GM18505 (cell line): ENCODE measurements around the gene IQCN.
"Not testable (repeated sequence)": the region's sequence is repeated elsewhere in the genome, so short reads cannot be mapped to it uniquely, and the experiment has no call there.

Source experiments
- ATAC-seq: cut with Tn5 transposase; IDR thresholded peaks from one replicate; pipeline ENCODE4 v1.9.1; 2021; ENCODE audit not compliant: unreplicated experiment
- POLR2A ChIP-seq: IDR thresholded peaks from 4 replicates; pipeline ENCODE4 v1.6.1; 2011; ENCODE audit warnings: borderline replicate concordance; ENCODE audit not compliant: insufficient read depth, insufficient read length; ENCODE audit errors: extremely low read depth

Gene IQCN

GRCh38 chr19:18223860-18224524 lies 50.3 kb downstream of the IQCN start:
- ATAC-seq = no peak
- TF ChIP-seq POLR2A = no peak

DNA sequence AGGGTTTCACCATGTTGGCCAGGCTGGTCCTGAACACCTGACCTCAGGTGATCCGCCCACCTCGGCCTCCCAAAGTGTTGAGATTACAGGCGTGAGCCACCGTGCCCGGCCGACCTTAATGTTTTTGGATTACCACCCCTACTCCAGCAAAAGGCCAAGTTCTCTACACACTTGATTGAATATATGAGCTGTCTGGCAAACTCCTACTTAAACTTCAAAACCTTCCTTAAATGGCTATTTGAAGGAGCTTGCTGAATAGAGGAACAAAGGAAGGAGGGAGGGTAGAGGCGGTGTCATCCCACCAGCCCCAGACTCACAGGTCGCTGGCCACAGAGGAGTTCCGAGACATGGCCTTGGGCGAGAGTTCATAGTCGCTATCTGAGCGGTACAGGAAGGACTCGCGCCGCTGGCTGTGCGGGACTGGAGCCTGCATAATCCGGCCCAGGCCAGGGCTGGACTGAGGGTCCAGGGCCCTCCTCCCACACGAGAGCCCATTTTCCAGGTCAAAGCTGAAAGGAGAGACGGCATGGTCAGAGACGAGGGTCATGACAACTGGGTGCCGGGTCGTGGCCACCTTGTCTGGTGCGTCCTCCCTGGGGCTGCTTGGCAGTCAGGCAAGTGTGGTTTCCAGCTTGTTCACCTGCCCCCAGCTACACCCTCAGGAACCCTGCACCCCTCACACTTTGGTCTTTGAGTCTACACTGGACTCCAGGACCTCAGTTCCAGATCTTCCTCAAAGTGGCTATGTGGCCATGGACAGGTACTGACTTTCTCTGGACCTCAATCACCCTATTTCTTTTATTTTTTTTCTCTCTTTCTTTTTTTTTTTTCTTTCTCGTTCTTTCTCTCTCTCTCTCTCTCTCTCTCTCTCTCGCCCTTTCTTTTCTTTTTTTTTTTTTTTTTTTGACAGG lies 52.2 kb downstream of the IQCN start:
- ATAC-seq = no peak
- no peak for TF ChIP-seq POLR2A

GRCh38 chr19:18220632-18221275 lies 53.5 kb downstream of the IQCN start:
- ATAC-seq = no peak
- no peak for TF ChIP-seq POLR2A

DNA sequence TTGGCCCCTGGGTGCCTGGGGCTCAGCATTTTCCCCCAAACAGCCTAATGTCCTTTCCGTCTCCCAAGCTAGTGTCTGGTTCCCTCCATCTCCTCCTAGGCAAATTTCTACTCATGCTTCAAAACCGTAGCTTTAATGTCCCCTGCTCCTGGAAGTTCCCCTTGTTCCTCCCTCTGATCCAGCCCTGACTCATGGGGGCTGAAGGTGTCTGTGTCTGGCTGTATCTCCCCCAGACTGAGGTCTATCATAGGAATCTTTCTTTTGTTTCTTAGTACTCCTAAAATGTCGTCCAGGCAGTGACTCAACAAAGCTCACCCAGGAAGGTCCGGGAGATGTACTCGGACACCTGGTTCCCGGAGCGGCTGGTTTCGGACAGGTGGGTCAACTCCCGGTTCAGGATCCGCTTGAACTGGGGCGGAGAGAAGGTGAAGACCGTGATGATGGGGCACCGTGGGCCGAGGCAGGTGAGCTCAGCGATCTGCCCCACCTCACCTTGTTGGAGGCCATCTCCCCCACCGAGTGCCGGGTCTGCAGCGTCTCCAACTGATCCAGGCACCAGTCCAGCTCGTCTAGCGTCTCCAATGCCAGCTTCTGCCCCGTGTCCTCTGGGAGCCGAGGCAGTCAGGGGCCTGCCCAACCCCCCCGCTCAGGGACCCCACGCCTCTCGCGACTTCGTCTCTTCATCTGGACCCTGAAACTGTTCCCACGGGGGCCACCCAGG lies 54.2 kb downstream of the IQCN start:
- no peak for ATAC-seq
- no peak for TF ChIP-seq POLR2A

DNA sequence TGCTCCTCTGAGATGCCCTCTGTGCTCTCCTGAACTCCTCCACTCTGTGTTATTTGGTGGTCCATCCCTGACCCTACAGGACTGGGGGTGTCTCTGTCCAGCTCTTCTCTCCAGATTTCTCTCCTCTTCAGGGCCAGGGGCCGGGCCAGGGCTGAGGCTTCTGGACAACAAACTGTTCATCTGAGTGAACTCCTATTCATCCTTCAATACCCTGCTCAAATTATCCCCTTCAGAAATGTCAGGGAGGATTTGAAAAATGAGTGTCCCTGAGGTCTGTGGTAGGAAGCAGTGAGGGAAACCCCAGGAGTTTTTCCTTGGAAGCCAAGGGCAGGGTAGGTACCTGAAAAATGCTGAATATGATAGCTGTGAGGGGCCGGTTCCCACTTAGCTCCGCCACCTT lies 55.7 kb downstream of the IQCN start:
- no peak for TF ChIP-seq POLR2A
- no peak for ATAC-seq

DNA sequence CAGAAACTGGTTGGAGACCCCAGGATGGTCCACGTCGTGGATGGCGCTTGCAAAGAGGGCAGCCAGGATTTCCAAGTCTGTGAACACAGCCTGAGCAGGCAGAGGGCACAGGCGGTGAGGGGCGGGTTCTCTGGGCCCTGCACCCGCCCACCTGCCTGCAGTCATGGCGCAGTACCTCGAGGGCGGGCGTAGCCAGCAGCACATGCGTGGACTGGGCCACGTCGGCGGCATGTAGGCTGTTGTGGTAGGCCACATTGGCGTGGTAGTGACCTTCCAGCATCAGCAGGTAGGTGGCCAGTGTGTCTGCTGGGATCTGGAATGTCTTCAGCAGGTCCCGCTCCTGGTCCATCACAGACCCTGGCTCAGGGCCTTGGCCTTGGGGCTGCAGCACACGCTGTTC lies 56.1 kb downstream of the IQCN start:
- TF ChIP-seq POLR2A = no peak
- ATAC-seq = no peak

DNA sequence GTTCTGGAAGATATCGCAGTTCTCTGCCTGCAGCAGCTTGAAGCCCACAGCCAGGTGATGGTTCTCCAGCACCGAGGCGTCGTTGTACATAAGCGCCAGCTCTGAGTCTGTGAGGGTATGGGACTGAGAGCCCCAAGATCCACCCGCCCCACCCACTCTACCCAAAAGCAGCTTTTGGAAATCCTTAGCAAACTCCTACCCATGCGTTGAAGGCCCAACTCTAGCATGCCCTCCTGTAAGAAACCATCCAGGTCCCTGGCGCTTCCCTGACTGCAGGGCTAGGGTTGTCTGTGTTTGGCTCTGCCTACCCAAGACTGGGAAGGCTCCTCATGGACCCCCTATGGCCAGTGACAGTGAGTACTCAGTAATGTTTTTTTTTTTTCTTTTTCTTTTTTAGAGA lies 57.5 kb downstream of the IQCN start:
- ATAC-seq = no peak

DNA sequence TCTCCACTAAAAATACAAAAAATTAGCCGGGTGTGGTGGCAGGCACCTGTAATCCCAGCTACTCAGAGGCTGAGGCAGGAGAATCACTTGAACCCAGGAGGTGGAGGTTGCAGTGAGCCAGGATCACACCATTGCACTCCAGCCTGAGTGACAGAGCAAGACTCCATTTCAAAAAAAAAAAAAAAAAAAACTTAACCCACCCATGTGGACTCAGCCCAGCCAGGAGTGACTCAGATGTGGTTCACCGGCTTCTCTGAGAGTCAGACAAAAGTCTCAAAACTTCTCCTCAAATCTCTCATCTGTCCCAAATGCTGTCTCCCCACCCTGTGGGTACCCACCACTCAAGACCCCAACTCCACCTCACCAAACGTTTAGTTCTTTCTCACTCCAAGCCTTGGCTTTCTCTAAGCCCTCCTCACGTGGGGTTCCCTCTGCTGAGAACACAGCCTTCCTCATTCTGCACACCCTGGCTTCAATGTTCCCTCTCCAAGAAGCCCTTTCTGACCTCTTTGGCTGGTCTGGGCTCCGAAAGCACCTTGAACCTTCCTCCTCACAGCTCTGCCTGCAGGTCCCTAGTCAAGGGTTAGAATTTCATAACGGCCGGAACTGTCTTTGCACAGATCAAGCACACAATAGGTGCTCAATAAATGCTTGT lies 59.3 kb downstream of the IQCN start:
- ATAC-seq = no peak
- TF ChIP-seq POLR2A = no peak

More for the DNA sequence above, 57.5 kb downstream of the IQCN start:
- no peak for TF ChIP-seq POLR2A

DNA sequence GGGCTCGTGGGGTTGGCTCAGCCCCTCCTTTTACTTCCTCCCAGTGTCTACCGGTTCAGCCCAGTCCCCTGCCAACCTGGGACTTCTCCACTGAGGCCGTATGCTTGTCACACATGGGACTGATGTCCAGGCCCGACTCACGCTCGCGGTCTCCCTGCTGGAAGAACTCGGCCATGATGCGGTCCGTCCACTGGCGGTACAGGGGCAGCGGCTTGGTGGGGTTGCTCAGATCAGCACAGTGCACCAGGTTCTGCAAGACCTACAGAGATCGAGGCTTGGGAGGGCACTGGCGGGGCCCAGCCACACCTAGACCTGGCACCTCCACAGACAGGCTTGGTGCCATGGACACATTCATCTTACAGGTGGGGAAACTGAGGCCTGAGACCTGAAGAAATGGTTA lies 62.6 kb downstream of the IQCN start:
- no peak for TF ChIP-seq POLR2A
- no peak for ATAC-seq

DNA sequence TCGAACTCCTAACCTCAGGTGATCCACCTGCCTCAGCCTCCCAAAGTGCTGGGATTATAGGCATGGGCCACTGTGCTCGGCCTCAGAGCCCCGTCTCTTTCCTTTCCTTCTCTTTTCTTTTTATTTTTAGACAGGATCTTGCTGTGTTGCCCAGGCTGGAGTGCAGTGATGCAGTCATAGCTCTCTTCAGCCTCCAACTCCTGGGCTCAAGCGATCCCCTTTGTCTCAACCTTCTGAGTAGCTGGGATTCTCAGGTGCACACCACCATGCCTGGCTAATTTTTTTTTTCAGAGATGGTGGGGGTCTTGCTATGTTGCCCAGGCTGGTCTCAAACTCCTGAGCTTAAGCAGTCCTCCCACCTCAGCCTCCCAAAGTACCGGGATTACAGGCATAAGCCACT lies 64.3 kb downstream of the IQCN start:
- not testable (repeated sequence) for ATAC-seq

- TF ChIP-seq POLR2A = no peak
- ATAC-seq = no peak
These were observed 65.9 kb downstream of the IQCN start for GRCh38 chr19:18208098-18208951.
